Activated naive CD4-positive, alpha-beta T cell treated with anti-CD3 and anti-CD28 coated beads, Interleukin-2, amount 10 ng/mL, durations not matched to agents 7 days and 5 days (primary cell): ENCODE measurements around the gene SORBS2.

ENCODE experiments used
- CTCF ChIA-PET: fragments of 350-600 bp; sonication (Branson Sonifier 250); formaldehyde crosslinking; loops from one replicate; lab custom pipeline; 2021; ENCODE audit warnings: antibody characterized with exemption; lab: Charles Lee
- DNase-seq: peaks from one replicate; pipeline ENCODE4 v3.0.0-alpha.2; 2020
- H3K27ac Mint-ChIP-seq: one replicate; pipeline ENCODE4 v1.8.0; 2021; ENCODE audit warnings: mild to moderate bottlenecking, moderate library complexity, mixed read lengths
- H3K27me3 Mint-ChIP-seq: one replicate; pipeline ENCODE4 v1.8.0; 2021; ENCODE audit warnings: mild to moderate bottlenecking, mixed read lengths
- H3K36me3 Mint-ChIP-seq: one replicate; pipeline ENCODE4 v1.8.0; 2021; ENCODE audit warnings: mixed read lengths
- H3K4me1 Mint-ChIP-seq: one replicate; pipeline ENCODE4 v1.8.0; 2021; ENCODE audit warnings: mixed read lengths
- H3K4me3 Mint-ChIP-seq: one replicate; pipeline ENCODE4 v1.8.0; 2021; ENCODE audit warnings: mild to moderate bottlenecking, moderate library complexity, mixed read lengths
- H3K9me3 Mint-ChIP-seq: one replicate; pipeline ENCODE4 v1.8.0; 2021; ENCODE audit warnings: mixed read lengths

The SORBS2 gene

GRCh38 chr4:185839770-185840169, 27.8 kb upstream of the SORBS2 start:
- Mint-ChIP-seq H3K27ac (no peak overlapping the region), H3K27me3 (no peaks in the 10 kb centered on the region), H3K36me3 (no peaks in the 10 kb centered on the region), H3K4me1 (no peaks in the 10 kb centered on the region), H3K4me3 (no peak overlapping the region), H3K9me3 (no peaks in the 10 kb centered on the region)
- no peak for DNase-seq
- CTCF ChIA-PET = no interaction called here

GRCh38 chr4:185839194-185839712, 27.3 kb upstream of the SORBS2 start:
- H3K9me3 Mint-ChIP-seq = no peaks in the 10 kb centered on the region
- no peak overlapping the region for H3K4me3 Mint-ChIP-seq
- no peaks in the 10 kb centered on the region for H3K36me3 Mint-ChIP-seq
- H3K27ac Mint-ChIP-seq = no peak overlapping the region
- DNase-seq = no peak
- CTCF ChIA-PET = no interaction called here
- H3K4me1 Mint-ChIP-seq = no peaks in the 10 kb centered on the region
- H3K27me3 Mint-ChIP-seq = no peaks in the 10 kb centered on the region

- no peaks in the 10 kb centered on the region for H3K36me3 Mint-ChIP-seq
- no peak for DNase-seq
- H3K27me3 Mint-ChIP-seq = no peaks in the 10 kb centered on the region
- no peak overlapping the region for H3K4me3 Mint-ChIP-seq
- H3K4me1 Mint-ChIP-seq = no peaks in the 10 kb centered on the region
- H3K9me3 Mint-ChIP-seq = no peaks in the 10 kb centered on the region
- CTCF ChIA-PET = no interaction called here
- H3K27ac Mint-ChIP-seq = no peak overlapping the region
Measured at GRCh38 chr4:185838514-185839193, 26.7 kb upstream of the SORBS2 start.

GRCh38 chr4:185838104-185838452, 26.1 kb upstream of the SORBS2 start:
- no peak for DNase-seq
- no peaks in the 10 kb centered on the region for H3K4me1 Mint-ChIP-seq
- H3K36me3 Mint-ChIP-seq = no peaks in the 10 kb centered on the region
- H3K4me3 Mint-ChIP-seq = no peak overlapping the region
- H3K27ac Mint-ChIP-seq = no peak overlapping the region
- H3K27me3 Mint-ChIP-seq = no peaks in the 10 kb centered on the region
- CTCF ChIA-PET = no interaction called here
- no peaks in the 10 kb centered on the region for H3K9me3 Mint-ChIP-seq

GRCh38 chr4:185837415-185838103, 25.6 kb upstream of the SORBS2 start:
- Mint-ChIP-seq H3K27ac (no peak overlapping the region), H3K9me3 (no peaks in the 10 kb centered on the region), H3K4me3 (no peak overlapping the region), H3K4me1 (no peaks in the 10 kb centered on the region), H3K27me3 (no peaks in the 10 kb centered on the region), H3K36me3 (no peaks in the 10 kb centered on the region)
- CTCF ChIA-PET = no interaction called here
- no peak for DNase-seq

GRCh38 chr4:185836241-185837084, 24.5 kb upstream of the SORBS2 start:
- Mint-ChIP-seq H3K4me3 (no peak overlapping the region), H3K9me3 (no peaks in the 10 kb centered on the region), H3K27ac (no peak overlapping the region), H3K36me3 (no peaks in the 10 kb centered on the region), H3K4me1 (no peaks in the 10 kb centered on the region), H3K27me3 (no peaks in the 10 kb centered on the region)
- DNase-seq = no peak
- CTCF ChIA-PET = no interaction called here

GRCh38 chr4:185835814-185836213, 23.8 kb upstream of the SORBS2 start:
- no peaks in the 10 kb centered on the region for H3K9me3 Mint-ChIP-seq
- H3K36me3 Mint-ChIP-seq = no peaks in the 10 kb centered on the region
- no peaks in the 10 kb centered on the region for H3K27me3 Mint-ChIP-seq
- CTCF ChIA-PET = no interaction called here
- no peaks in the 10 kb centered on the region for H3K4me1 Mint-ChIP-seq
- H3K4me3 Mint-ChIP-seq = no peak overlapping the region
- no peak overlapping the region for H3K27ac Mint-ChIP-seq
- DNase-seq = no peak

GRCh38 chr4:185835336-185835735, 23.3 kb upstream of the SORBS2 start:
- H3K27ac Mint-ChIP-seq = no peak overlapping the region
- no peaks in the 10 kb centered on the region for H3K9me3 Mint-ChIP-seq
- no peaks in the 10 kb centered on the region for H3K36me3 Mint-ChIP-seq
- CTCF ChIA-PET = no interaction called here
- H3K27me3 Mint-ChIP-seq = no peaks in the 10 kb centered on the region
- no peaks in the 10 kb centered on the region for H3K4me1 Mint-ChIP-seq
- no peak for DNase-seq
- H3K4me3 Mint-ChIP-seq = no peak overlapping the region

GRCh38 chr4:185834778-185835177, 22.8 kb upstream of the SORBS2 start:
- Mint-ChIP-seq H3K4me1 (no peaks in the 10 kb centered on the region), H3K4me3 (no peak overlapping the region), H3K27ac (no peak overlapping the region), H3K27me3 (no peaks in the 10 kb centered on the region), H3K9me3 (no peaks in the 10 kb centered on the region), H3K36me3 (no peaks in the 10 kb centered on the region)
- no peak for DNase-seq
- CTCF ChIA-PET = no interaction called here

- Mint-ChIP-seq H3K4me1 (no peaks in the 10 kb centered on the region), H3K36me3 (no peaks in the 10 kb centered on the region), H3K4me3 (no peak overlapping the region), H3K27me3 (no peaks in the 10 kb centered on the region), H3K9me3 (no peaks in the 10 kb centered on the region), H3K27ac (no peak overlapping the region)
- DNase-seq = no peak
- CTCF ChIA-PET = no interaction called here
Measured at GRCh38 chr4:185834088-185834487, 22.1 kb upstream of the SORBS2 start.

GRCh38 chr4:185833055-185833598, 21.1 kb upstream of the SORBS2 start:
- Mint-ChIP-seq H3K9me3 (no peaks in the 10 kb centered on the region), H3K36me3 (no peaks in the 10 kb centered on the region), H3K4me3 (no peak overlapping the region), H3K4me1 (no peaks in the 10 kb centered on the region), H3K27ac (no peak overlapping the region), H3K27me3 (no peaks in the 10 kb centered on the region)
- CTCF ChIA-PET = no interaction called here
- DNase-seq = no peak

- Mint-ChIP-seq H3K27ac (no peak overlapping the region), H3K4me3 (no peak overlapping the region), H3K9me3 (no peaks in the 10 kb centered on the region), H3K4me1 (no peaks in the 10 kb centered on the region), H3K36me3 (no peaks in the 10 kb centered on the region), H3K27me3 (no peaks in the 10 kb centered on the region)
- CTCF ChIA-PET = no interaction called here
- DNase-seq = no peak
Measured at GRCh38 chr4:185831125-185831815, 19.3 kb upstream of the SORBS2 start.

- Mint-ChIP-seq H3K4me3 (no peak overlapping the region), H3K4me1 (no peaks in the 10 kb centered on the region), H3K27ac (no peak overlapping the region), H3K9me3 (no peaks in the 10 kb centered on the region), H3K36me3 (no peaks in the 10 kb centered on the region), H3K27me3 (no peaks in the 10 kb centered on the region)
- CTCF ChIA-PET = interaction anchor here (0.9 kb wide), 1 partner anchor 228 kb away, joined by 3 read pairs; no protein-coding TSS in a partner anchor
- DNase-seq = no peak
Measured at GRCh38 chr4:185830263-185830994, 18.4 kb upstream of the SORBS2 start.
